Measurements from ENCODE around the gene RABAC1. TPM values are rescaled to one million over a fixed set of nuclear protein-coding genes. Genes with fewer than 3 reads are reported as not detected.

The RABAC1 gene
- total RNA-seq, 1 donor from 2014 or later: 130 TPM

DNA sequence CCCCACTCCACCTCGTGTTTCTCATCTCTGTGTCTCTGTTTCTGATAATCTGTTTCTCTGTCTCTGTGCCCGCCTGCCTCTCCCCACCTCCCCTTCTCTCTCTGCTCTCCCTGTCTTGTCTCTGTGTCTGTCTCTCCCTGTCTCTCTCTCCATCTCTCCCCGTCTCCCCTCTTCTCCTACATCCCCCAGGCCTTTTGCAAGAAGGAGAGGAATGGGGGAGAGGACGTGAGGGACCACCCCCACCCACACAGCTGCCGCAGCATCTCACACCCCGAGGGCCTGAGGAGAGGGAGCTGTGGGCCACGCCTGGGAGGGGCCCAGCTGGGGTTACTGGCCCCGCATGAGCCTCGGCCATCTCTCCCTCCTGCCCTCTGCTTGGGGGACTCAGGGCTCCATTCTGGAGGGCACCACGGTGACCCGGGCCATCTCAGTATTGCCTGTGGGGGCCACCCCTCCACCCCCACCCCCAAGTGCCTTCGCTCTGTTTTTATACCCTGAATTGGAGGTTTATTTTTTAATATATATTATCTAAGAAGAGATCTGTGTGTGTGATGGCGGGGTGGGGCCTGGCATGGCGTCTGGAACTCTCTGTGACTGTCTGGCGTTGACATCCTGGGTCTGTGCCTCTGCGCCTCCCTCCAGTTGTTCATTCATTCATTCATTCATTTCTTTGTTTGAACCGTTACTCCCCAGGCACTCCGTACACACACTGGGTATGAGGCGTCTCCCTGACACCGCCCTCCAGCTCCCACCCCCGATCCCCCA is 52.0 kb downstream of the RABAC1 start:
- no peak for DNase-seq (ENCODE audit: low read depth)
- H3K27me3 ChIP-seq (ENCODE audit: control insufficient read depth, insufficient read depth, low read length): peaks cover 22% of the 10 kb centered on the region
- no peaks in the 10 kb centered on the region for H3K36me3 ChIP-seq (ENCODE audit: control insufficient read depth, insufficient read depth, low read length)
- no peak overlapping the region for H3K4me3 ChIP-seq (ENCODE audit: low read depth, low read length)
- TF ChIP-seq, protein P1, sequence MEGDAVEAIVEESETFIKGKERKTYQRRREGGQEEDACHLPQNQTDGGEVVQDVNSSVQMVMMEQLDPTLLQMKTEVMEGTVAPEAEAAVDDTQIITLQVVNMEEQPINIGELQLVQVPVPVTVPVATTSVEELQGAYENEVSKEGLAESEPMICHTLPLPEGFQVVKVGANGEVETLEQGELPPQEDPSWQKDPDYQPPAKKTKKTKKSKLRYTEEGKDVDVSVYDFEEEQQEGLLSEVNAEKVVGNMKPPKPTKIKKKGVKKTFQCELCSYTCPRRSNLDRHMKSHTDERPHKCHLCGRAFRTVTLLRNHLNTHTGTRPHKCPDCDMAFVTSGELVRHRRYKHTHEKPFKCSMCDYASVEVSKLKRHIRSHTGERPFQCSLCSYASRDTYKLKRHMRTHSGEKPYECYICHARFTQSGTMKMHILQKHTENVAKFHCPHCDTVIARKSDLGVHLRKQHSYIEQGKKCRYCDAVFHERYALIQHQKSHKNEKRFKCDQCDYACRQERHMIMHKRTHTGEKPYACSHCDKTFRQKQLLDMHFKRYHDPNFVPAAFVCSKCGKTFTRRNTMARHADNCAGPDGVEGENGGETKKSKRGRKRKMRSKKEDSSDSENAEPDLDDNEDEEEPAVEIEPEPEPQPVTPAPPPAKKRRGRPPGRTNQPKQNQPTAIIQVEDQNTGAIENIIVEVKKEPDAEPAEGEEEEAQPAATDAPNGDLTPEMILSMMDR (IDR thresholded peaks at IDR 0.05; ENCODE audit: insufficient read depth, low read length, poor library complexity, severe bottlenecking): no peak

Other genes with a start within 250 kb of the RABAC1 start
- gene CEACAM6, start 203.8 kb downstream of the RABAC1 start, total RNA-seq: 0.13 TPM in 1 of 2 replicates, not detected in the other
- not detected in 2 replicates for gene CEACAM3, start 162.7 kb downstream of the RABAC1 start, total RNA-seq
- not detected in 2 replicates for gene LYPD4, start 114.6 kb downstream of the RABAC1 start, total RNA-seq
- gene DMRTC2, start 114.3 kb downstream of the RABAC1 start, total RNA-seq: not detected in 2 replicates
- 1,699 and 2,835 TPM in 2 replicates for gene RPS19, start 99.1 kb downstream of the RABAC1 start, total RNA-seq
- gene CD79A, start 82.0 kb downstream of the RABAC1 start, total RNA-seq: 0.27 TPM in 1 of 2 replicates, not detected in the other
- gene ARHGEF1, start 76.1 kb downstream of the RABAC1 start, total RNA-seq: 72.2 and 81.5 TPM in 2 replicates
- not detected in 2 replicates for gene ERFL, start 30.9 kb downstream of the RABAC1 start, total RNA-seq
- gene ATP1A3, start 34.9 kb upstream of the RABAC1 start, total RNA-seq: 1.4 TPM in 1 of 2 replicates, not detected in the other
- 14.2 and 20.2 TPM in 2 replicates for gene GRIK5, start 110.9 kb upstream of the RABAC1 start, total RNA-seq
- 17.3 and 27.0 TPM in 2 replicates for gene ZNF574, start 116.8 kb upstream of the RABAC1 start, total RNA-seq
- 1.4 and 2.3 TPM in 2 replicates for gene POU2F2, start 173.1 kb upstream of the RABAC1 start, total RNA-seq

Measured in kidney epithelial cell (primary cell).